Naive B cell (primary cell): Measurements from ENCODE around the gene RMND1. TPM values are rescaled to one million over a fixed set of nuclear protein-coding genes. Genes with fewer than 3 reads are reported as not detected.

ENCODE experiments used
- ATAC-seq, 2 donors: fragments of 150-1000 bp; cut with Tn5 transposase; 2 replicates each; pipeline ENCODE4 v1.10.0; 2021; ENCODE audit warnings: low read depth in 2 of 2, mild to moderate bottlenecking in 2 of 2, moderate library complexity in 2 of 2
- DNase-seq: peaks from one replicate; pipeline ENCODE4 v3.0.0; 2022
- H3K27ac Mint-ChIP-seq, 6 donors: one replicate each; pipeline ENCODE4 v1.8.0; 2020 to 2022; ENCODE audit warnings: mild to moderate bottlenecking in 6 of 6, mixed read lengths in 6 of 6, moderate library complexity in 5 of 6, inconsistent platforms in 2 of 6
- H3K27me3 Mint-ChIP-seq, 3 donors: one replicate each; pipeline ENCODE4 v1.8.0; 2021 to 2022; ENCODE audit warnings: mixed read lengths in 3 of 3, mild to moderate bottlenecking in 1 of 3
- H3K36me3 Mint-ChIP-seq, 2 donors: one replicate each; pipeline ENCODE4 v1.8.0; 2020 to 2022; ENCODE audit warnings: mixed read lengths in 2 of 2, inconsistent platforms in 1 of 2, mild to moderate bottlenecking in 1 of 2
- H3K4me1 Mint-ChIP-seq, 3 donors: one replicate each; pipeline ENCODE4 v1.8.0; 2020 to 2022; ENCODE audit warnings: mixed read lengths in 3 of 3, inconsistent platforms in 1 of 3, mild to moderate bottlenecking in 1 of 3, moderate library complexity in 1 of 3
- H3K4me3 Mint-ChIP-seq, 8 donors: one replicate each; pipeline ENCODE4 v1.8.0; 2020 to 2022; ENCODE audit warnings: mild to moderate bottlenecking in 8 of 8, mixed read lengths in 8 of 8, moderate library complexity in 8 of 8, inconsistent platforms in 2 of 8
- H3K9me3 Mint-ChIP-seq, 7 donors: one replicate each; pipeline ENCODE4 v1.8.0; 2020 to 2022; ENCODE audit warnings: mixed read lengths in 7 of 7, mild to moderate bottlenecking in 5 of 7, inconsistent platforms in 2 of 7, moderate library complexity in 1 of 7
- polyA plus RNA-seq, 6 donors: library from polyadenylated mRNA; unstranded; fragments of 300-500 nt; fragmentation: Illumina TruSeq; gene quantifications; one replicate each; pipeline ENCODE4 v1.2.3, GENCODE V29; 2021; ENCODE audit warnings: low read depth in 6 of 6

Gene RMND1
- polyA plus RNA-seq, 6 donors from 2014 or later = 2.7 to 13.8 (median 9.8) TPM

GRCh38 chr6:151445482-151445881, 6.4 kb downstream of the RMND1 start:
- DNase-seq (no peak), ATAC-seq (no peak)
- Mint-ChIP-seq H3K27ac (no peak overlapping the region), H3K4me1 (peaks cover 14 to 26% (median 23%) of the 10 kb centered on the region in 3 donors), H3K27me3 (no peaks in the 10 kb centered on the region), H3K36me3 (no peaks in the 10 kb centered on the region), H3K4me3 (no peak overlapping the region), H3K9me3 (no peaks in the 10 kb centered on the region)

GRCh38 chr6:151443911-151444621, 7.9 kb downstream of the RMND1 start:
- Mint-ChIP-seq H3K4me3 (no peak overlapping the region), H3K36me3 (no peaks in the 10 kb centered on the region), H3K4me1 (peaks cover 13 to 29% (median 23%) of the 10 kb centered on the region in 3 donors), H3K27ac (no peak overlapping the region), H3K9me3 (no peaks in the 10 kb centered on the region), H3K27me3 (no peaks in the 10 kb centered on the region)
- no peak for DNase-seq
- ATAC-seq = no peak

DNA sequence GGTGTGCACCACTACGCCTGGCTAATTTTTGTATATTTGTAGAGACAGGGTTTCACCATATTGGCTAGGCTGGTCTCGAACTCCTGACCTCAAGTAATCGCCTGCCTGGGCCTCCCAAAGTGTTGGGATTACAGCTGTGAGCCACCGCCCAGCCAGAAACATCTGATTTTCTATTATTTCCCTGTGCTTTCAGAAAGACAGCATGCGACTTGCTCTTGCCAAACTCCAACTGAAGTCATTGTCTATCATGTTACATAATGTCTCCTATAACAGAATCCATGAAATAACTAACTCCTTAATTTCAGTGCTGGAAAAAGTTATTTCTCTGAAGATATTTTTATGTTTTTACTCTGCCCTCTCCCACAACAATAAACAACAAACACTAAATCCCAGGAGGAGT, 8.5 kb downstream of the RMND1 start:
- Mint-ChIP-seq H3K4me3 (peak overlapping the region in 1 of 8 donors; percentile 5), H3K27me3 (no peaks in the 10 kb centered on the region), H3K36me3 (no peaks in the 10 kb centered on the region), H3K9me3 (no peaks in the 10 kb centered on the region), H3K27ac (peak overlapping the region in 1 of 6 donors; percentile 18), H3K4me1 (peaks cover 12 to 28% (median 22%) of the 10 kb centered on the region in 3 donors)
- no peak for DNase-seq
- ATAC-seq = no peak

GRCh38 chr6:151442371-151442770, 9.6 kb downstream of the RMND1 start:
- Mint-ChIP-seq H3K27me3 (no peaks in the 10 kb centered on the region), H3K27ac (no peak overlapping the region), H3K9me3 (no peaks in the 10 kb centered on the region), H3K36me3 (no peaks in the 10 kb centered on the region), H3K4me1 (peaks cover 15 to 31% (median 26%) of the 10 kb centered on the region in 3 donors), H3K4me3 (no peak overlapping the region)
- ATAC-seq (no peak), DNase-seq (no peak)

DNA sequence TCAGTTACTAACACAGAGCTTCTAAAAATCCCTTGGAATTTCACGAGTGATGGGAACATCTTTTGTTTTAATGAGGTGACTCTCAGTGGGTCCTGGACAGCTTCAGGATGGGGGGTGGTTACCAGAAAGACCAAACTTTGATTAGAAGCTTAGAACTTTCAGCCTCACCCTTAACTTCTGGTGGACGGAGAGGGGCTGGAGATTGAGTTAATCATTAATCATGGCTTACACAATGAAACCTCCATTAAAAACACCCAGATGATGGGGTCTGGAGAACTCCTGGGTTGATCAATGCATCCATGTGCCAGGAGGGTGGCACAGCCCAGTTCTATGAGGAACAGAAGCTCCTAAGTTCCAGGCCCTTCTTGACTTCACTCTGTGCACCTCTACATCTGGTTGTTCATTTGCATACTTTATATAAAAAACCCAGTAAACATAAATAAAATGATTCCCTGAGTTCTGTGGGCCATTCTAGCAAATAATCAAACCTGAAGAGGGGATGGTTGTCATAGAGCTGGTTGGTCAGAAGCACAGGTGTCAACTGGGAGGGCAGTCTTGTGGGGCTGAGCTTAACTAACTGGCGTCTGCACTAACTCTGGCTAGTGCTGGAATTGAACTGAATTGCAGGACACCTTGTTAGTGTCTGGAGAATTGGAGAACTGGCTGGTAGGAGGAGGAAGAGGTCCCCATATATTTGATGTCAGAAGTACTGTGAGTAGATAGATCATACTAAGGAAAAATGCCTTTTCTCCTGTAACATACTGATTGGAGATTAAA, 10.3 kb downstream of the RMND1 start:
- Mint-ChIP-seq H3K4me3 (no peak overlapping the region), H3K27me3 (no peaks in the 10 kb centered on the region), H3K4me1 (peaks cover 15 to 31% (median 26%) of the 10 kb centered on the region in 3 donors), H3K36me3 (no peaks in the 10 kb centered on the region), H3K9me3 (no peaks in the 10 kb centered on the region), H3K27ac (peak overlapping the region in 1 of 6 donors; percentile 44)
- DNase-seq (no peak), ATAC-seq (no peak)

GRCh38 chr6:151440930-151441329, 11.0 kb downstream of the RMND1 start:
- no peak overlapping the region for H3K4me3 Mint-ChIP-seq
- H3K9me3 Mint-ChIP-seq = no peaks in the 10 kb centered on the region
- H3K27ac Mint-ChIP-seq = no peak overlapping the region
- H3K27me3 Mint-ChIP-seq = no peaks in the 10 kb centered on the region
- DNase-seq = peak; percentile 9
- no peaks in the 10 kb centered on the region for H3K36me3 Mint-ChIP-seq
- peaks cover 15 to 37% (median 26%) of the 10 kb centered on the region in 3 donors for H3K4me1 Mint-ChIP-seq
- ATAC-seq = no peak

- H3K36me3 Mint-ChIP-seq = no peaks in the 10 kb centered on the region
Observed at GRCh38 chr6:151440498-151440897, 11.4 kb downstream of the RMND1 start.

DNA sequence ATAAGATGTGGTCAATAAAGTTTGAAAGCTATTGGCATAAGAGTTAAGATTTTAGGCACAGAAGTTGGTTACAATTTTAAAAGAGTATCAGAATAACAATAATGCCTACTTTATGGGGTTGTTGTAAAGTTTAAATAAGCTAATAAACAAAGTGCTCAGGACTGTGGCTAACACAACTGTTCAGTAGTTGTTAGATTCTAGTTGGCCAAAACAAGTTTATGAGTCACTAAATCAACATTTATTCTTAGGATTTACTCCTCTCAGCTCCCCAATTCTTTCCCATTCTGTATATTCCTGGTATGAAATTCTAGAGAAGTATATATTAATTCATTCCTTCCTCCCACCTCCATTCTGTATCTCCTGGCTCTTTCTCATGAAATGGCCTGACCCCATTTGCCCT, 14.5 kb downstream of the RMND1 start:
- ATAC-seq (no peak), DNase-seq (no peak)
- Mint-ChIP-seq H3K4me1 (peaks cover 15 to 32% (median 20%) of the 10 kb centered on the region in 3 donors), H3K9me3 (no peaks in the 10 kb centered on the region), H3K4me3 (no peak overlapping the region), H3K36me3 (peaks cover 0 to 3% of the 10 kb centered on the region in 2 donors), H3K27me3 (no peaks in the 10 kb centered on the region), H3K27ac (no peak overlapping the region)

More at GRCh38 chr6:151440498-151440897, 11.4 kb downstream of the RMND1 start:
- H3K4me3 Mint-ChIP-seq = no peak overlapping the region
- peak overlapping the region in 1 of 6 donors; percentile 0 for H3K27ac Mint-ChIP-seq
- ATAC-seq (no peak), DNase-seq (no peak)
- H3K9me3 Mint-ChIP-seq = no peaks in the 10 kb centered on the region
- H3K27me3 Mint-ChIP-seq = no peaks in the 10 kb centered on the region
- H3K4me1 Mint-ChIP-seq = peaks cover 15 to 37% (median 26%) of the 10 kb centered on the region in 3 donors

GRCh38 chr6:151436802-151437201, 15.1 kb downstream of the RMND1 start:
- no peaks in the 10 kb centered on the region for H3K9me3 Mint-ChIP-seq
- peaks cover 0 to 5% of the 10 kb centered on the region in 2 donors for H3K36me3 Mint-ChIP-seq
- no peak overlapping the region for H3K4me3 Mint-ChIP-seq
- H3K27ac Mint-ChIP-seq = no peak overlapping the region
- no peaks in the 10 kb centered on the region for H3K27me3 Mint-ChIP-seq
- ATAC-seq (no peak), DNase-seq (no peak)
- peaks cover 14 to 31% (median 17%) of the 10 kb centered on the region in 3 donors for H3K4me1 Mint-ChIP-seq

GRCh38 chr6:151436300-151436699, 15.6 kb downstream of the RMND1 start:
- ATAC-seq = no peak
- no peak overlapping the region for H3K27ac Mint-ChIP-seq
- H3K36me3 Mint-ChIP-seq = peaks cover 2 to 5% of the 10 kb centered on the region in 2 donors

GRCh38 chr6:151434369-151434768, 17.6 kb downstream of the RMND1 start:
- ATAC-seq = no peak
- no peaks in the 10 kb centered on the region for H3K9me3 Mint-ChIP-seq
- no peak overlapping the region for H3K4me3 Mint-ChIP-seq
- no peaks in the 10 kb centered on the region for H3K27me3 Mint-ChIP-seq
- peaks cover 13 to 16% of the 10 kb centered on the region in 2 donors for H3K36me3 Mint-ChIP-seq
- H3K27ac Mint-ChIP-seq = no peak overlapping the region
- peaks cover 7 to 15% (median 10%) of the 10 kb centered on the region in 3 donors for H3K4me1 Mint-ChIP-seq
- no peak for DNase-seq

More at GRCh38 chr6:151436300-151436699, 15.6 kb downstream of the RMND1 start:
- Mint-ChIP-seq H3K4me3 (no peak overlapping the region), H3K4me1 (peaks cover 12 to 26% (median 12%) of the 10 kb centered on the region in 3 donors), H3K9me3 (no peaks in the 10 kb centered on the region), H3K27me3 (no peaks in the 10 kb centered on the region)
- DNase-seq = no peak

DNA sequence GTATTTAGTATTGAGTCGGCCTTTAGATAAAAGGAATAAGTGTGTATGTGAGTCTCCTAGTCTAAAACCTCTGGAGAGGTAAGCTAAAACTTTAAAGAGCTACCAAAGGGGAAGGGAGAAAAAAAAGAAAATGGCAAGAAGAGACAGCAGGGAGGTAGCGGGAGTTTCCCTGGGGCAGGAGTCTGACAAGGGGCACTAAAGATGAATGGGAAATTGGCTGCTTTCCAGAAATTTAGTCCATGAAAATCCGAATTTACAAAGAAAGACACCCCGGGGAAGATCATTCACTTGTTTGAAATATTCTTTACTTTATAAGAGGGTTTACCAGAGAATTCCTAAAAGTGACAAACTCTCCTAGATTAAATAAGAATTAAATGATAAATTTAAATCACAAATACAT, 19.3 kb downstream of the RMND1 start:
- Mint-ChIP-seq H3K4me1 (peaks cover 2 to 7% (median 3%) of the 10 kb centered on the region in 3 donors), H3K27me3 (no peaks in the 10 kb centered on the region), H3K9me3 (no peaks in the 10 kb centered on the region), H3K4me3 (no peak overlapping the region), H3K27ac (peak overlapping the region in 1 of 6 donors; percentile 43), H3K36me3 (peaks cover 16 to 19% of the 10 kb centered on the region in 2 donors)
- ATAC-seq = no peak
- DNase-seq = no peak

GRCh38 chr6:151431337-151431736, 20.6 kb downstream of the RMND1 start:
- DNase-seq (no peak), ATAC-seq (no peak)
- peak overlapping the region in 2 of 6 donors; percentile 3 to 27 for H3K27ac Mint-ChIP-seq
- peaks cover 0 to 3% (median 0%) of the 10 kb centered on the region in 3 donors for H3K4me1 Mint-ChIP-seq
- no peak overlapping the region for H3K4me3 Mint-ChIP-seq
- H3K27me3 Mint-ChIP-seq = no peaks in the 10 kb centered on the region
- H3K36me3 Mint-ChIP-seq = peaks cover 21 to 26% of the 10 kb centered on the region in 2 donors
- H3K9me3 Mint-ChIP-seq = no peaks in the 10 kb centered on the region

DNA sequence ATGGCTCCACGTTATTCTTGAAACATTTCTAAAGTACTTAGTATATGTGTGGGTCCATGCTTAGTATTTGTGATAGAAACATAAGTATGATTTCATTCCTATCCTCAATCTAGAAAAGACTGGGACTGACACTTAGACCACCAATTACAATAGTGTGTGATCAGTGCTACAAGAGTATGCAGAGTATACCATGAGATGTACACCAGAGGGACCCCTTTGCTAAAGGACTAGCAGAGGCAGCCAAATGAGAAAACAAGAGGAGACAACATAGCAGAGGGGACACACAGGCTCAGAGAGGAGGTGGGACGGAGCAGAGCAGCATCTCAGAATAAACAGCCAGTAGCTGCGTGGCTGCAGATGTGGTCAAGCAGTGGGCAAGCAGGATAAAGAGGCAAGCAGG, 21.0 kb downstream of the RMND1 start:
- Mint-ChIP-seq H3K27me3 (no peaks in the 10 kb centered on the region), H3K36me3 (peaks cover 21 to 31% of the 10 kb centered on the region in 2 donors), H3K27ac (peak overlapping the region in 2 of 6 donors; percentile 3 to 27), H3K4me3 (no peak overlapping the region), H3K9me3 (no peaks in the 10 kb centered on the region), H3K4me1 (no peaks in the 10 kb centered on the region)
- ATAC-seq = no peak
- DNase-seq = no peak
